MM.1S (cell line): Measurements from ENCODE around the gene KCNK13.
"Not testable (repeated sequence)": the region's sequence is repeated elsewhere in the genome, so short reads cannot be mapped to it uniquely, and the experiment has no call there.

Source experiments
- DNase-seq: peaks from one replicate; pipeline ENCODE4 v3.0.0-alpha.2; 2015
- H2AFZ ChIP-seq: fragments of 300-600 bp; sonication (generic); 2 replicates; pipeline ENCODE4 v1.6.0; 2016; ENCODE audit warnings: antibody characterized with exemption, low read length
- H3F3A ChIP-seq: fragments of 300-600 bp; sonication (generic); 2 replicates; pipeline ENCODE4 v1.6.1; 2016; ENCODE audit warnings: mild to moderate bottlenecking, antibody characterized with exemption, low read length, moderate library complexity, mixed read lengths; ENCODE audit not compliant: insufficient read depth
- H3K27ac ChIP-seq: fragments of 300-600 bp; sonication (generic); 2 replicates; pipeline ENCODE4 v1.5.1; 2016; ENCODE audit warnings: mild to moderate bottlenecking, low read length
- H3K27me3 ChIP-seq: fragments of 300-600 bp; sonication (generic); replicated peaks from 2 replicates; pipeline ENCODE4 v1.6.0; 2016; ENCODE audit warnings: low read length; ENCODE audit not compliant: insufficient read depth
- H3K36me3 ChIP-seq: fragments of 300-600 bp; sonication (generic); replicated peaks from 2 replicates; pipeline ENCODE4 v1.6.1; 2016; ENCODE audit warnings: mild to moderate bottlenecking, low read length, mixed read lengths; ENCODE audit not compliant: insufficient read depth
- H3K4me1 ChIP-seq: fragments of 300-600 bp; sonication (generic); 2 replicates; pipeline ENCODE4 v1.6.1; 2016; ENCODE audit warnings: low read length, mixed read lengths
- H3K4me2 ChIP-seq: fragments of 300-600 bp; sonication (generic); 2 replicates; pipeline ENCODE4 v1.6.0; 2016; ENCODE audit warnings: low read depth, low read length
- H3K4me3 ChIP-seq: fragments of 300-600 bp; sonication (generic); 2 replicates; pipeline ENCODE4 v1.5.1; 2016; ENCODE audit warnings: low read length, mixed read lengths
- H3K79me2 ChIP-seq: fragments of 300-600 bp; sonication (generic); 2 replicates; pipeline ENCODE4 v1.6.1; 2016; ENCODE audit warnings: mixed run types, low read length, mixed read lengths
- H3K9ac ChIP-seq: fragments of 300-600 bp; sonication (generic); 2 replicates; pipeline ENCODE4 v1.6.1; 2016; ENCODE audit warnings: low read length, mixed read lengths
- H3K9me2 ChIP-seq: fragments of 300-600 bp; sonication (generic); replicated peaks from 2 replicates; pipeline ENCODE4 v1.6.1; 2016; ENCODE audit warnings: mild to moderate bottlenecking, low read length, mixed read lengths; ENCODE audit not compliant: insufficient read depth
- H3K9me3 ChIP-seq: fragments of 300-600 bp; sonication (generic); replicated peaks from 2 replicates; pipeline ENCODE4 v1.6.1; 2016; ENCODE audit warnings: mild to moderate bottlenecking, low read length, mixed read lengths; ENCODE audit not compliant: insufficient read depth
- H4K20me1 ChIP-seq: fragments of 300-600 bp; sonication (generic); 2 replicates; pipeline ENCODE4 v1.6.1; 2016; ENCODE audit warnings: mild to moderate bottlenecking, low read length, moderate library complexity, mixed read lengths; ENCODE audit not compliant: insufficient read depth
- CTCF ChIP-seq: fragments of 300-600 bp; sonication (generic); IDR thresholded peaks from 2 replicates; pipeline ENCODE4 v1.5.1; 2016; ENCODE audit warnings: antibody characterized with exemption, low read length, mixed read lengths
- EZH2 ChIP-seq: fragments of 300-600 bp; sonication (generic); optimal IDR thresholded peaks from 2 replicates; pipeline ENCODE3; 2017; ENCODE audit warnings: low read depth, mild to moderate bottlenecking, antibody characterized with exemption, low read length, mixed read lengths
- EZH2phosphoT487 ChIP-seq: fragments of 300-600 bp; sonication (generic); IDR thresholded peaks from 2 replicates; pipeline ENCODE4 v1.6.1; 2018; ENCODE audit warnings: antibody characterized with exemption, low read length

KCNK13 gene

DNA sequence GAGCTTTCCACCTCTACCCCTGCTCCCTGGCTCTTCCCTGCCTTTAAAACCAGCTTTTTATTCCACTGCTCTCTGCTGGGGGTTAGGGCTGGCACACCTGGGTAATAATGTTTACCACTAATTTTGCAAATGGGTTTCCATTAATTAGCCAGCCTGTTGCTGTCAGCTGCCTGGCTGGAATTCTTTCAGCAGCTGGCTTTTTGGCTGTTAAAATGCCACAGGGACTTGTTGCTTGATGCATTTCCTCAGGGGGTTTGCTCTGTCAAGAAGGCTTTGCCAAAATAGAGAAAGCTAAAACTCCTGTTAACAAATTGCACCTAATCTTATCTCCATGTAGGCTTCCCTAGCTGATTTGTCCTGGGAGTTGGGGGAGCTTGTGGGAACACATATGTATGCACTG lies 142.7 kb downstream of the KCNK13 start:
- H3K27ac ChIP-seq = no peak overlapping the region
- no peak overlapping the region for H2AFZ ChIP-seq
- no peaks in the 10 kb centered on the region for H3F3A ChIP-seq
- no peak overlapping the region for H3K4me2 ChIP-seq
- no peak for DNase-seq
- H3K79me2 ChIP-seq = no peaks in the 10 kb centered on the region
- no peaks in the 10 kb centered on the region for H3K36me3 ChIP-seq
- no peaks in the 10 kb centered on the region for H3K9me2 ChIP-seq
- TF ChIP-seq CTCF (no peak), EZH2 (no peak), EZH2phosphoT487 (no peak)
- H4K20me1 ChIP-seq = no peaks in the 10 kb centered on the region
- no peaks in the 10 kb centered on the region for H3K27me3 ChIP-seq
- no peak overlapping the region for H3K9ac ChIP-seq
- no peak overlapping the region for H3K4me3 ChIP-seq
- H3K9me3 ChIP-seq = no peaks in the 10 kb centered on the region
- H3K4me1 ChIP-seq = no peaks in the 10 kb centered on the region

DNA sequence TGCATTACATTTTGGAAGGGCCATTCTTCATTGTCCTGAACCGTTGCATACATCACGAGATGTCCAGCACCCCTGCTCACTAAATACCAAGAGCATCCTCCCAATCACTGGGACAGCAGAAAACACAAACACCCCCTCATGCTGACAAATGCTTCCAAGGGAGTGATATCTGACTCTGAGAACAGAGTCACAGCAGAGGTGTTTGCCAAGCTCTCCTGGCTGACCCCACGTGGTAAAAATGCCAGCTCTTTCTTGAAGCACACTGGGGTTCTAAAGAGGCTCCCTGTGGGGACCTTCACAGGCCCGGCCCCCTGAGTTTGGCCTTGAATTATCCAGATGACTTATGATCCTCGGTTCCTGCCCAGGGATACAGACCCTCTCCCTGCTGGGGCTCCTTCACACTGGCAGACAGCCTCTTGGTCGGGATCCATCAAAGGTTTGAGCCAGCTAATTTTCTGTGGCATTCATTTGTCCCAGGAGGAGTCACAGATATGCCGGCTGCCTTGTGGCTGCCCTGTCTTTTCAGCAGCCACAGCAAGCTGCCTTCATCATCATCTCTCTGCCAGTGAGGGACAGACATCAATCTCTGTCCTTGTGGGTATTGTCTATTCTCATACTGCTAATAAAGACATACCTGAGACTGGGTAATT lies 151.4 kb downstream of the KCNK13 start:
- no peaks in the 10 kb centered on the region for H4K20me1 ChIP-seq
- no peaks in the 10 kb centered on the region for H3F3A ChIP-seq
- no peaks in the 10 kb centered on the region for H3K27me3 ChIP-seq
- no peaks in the 10 kb centered on the region for H3K9me2 ChIP-seq
- no peak for DNase-seq
- no peaks in the 10 kb centered on the region for H3K9me3 ChIP-seq
- no peak overlapping the region for H3K4me3 ChIP-seq
- no peaks in the 10 kb centered on the region for H3K4me1 ChIP-seq
- TF ChIP-seq CTCF (no peak), EZH2 (no peak), EZH2phosphoT487 (no peak)
- H3K4me2 ChIP-seq = no peak overlapping the region
- no peak overlapping the region for H3K9ac ChIP-seq
- H2AFZ ChIP-seq = no peak overlapping the region
- H3K27ac ChIP-seq = no peak overlapping the region
- no peaks in the 10 kb centered on the region for H3K79me2 ChIP-seq
- H3K36me3 ChIP-seq = no peaks in the 10 kb centered on the region

- TF ChIP-seq EZH2phosphoT487 (no peak), CTCF (no peak), EZH2 (no peak)
- Histone ChIP-seq H3K9me2 (no peaks in the 10 kb centered on the region), H3K4me2 (no peak overlapping the region), H3K4me3 (no peak overlapping the region), H3K79me2 (no peaks in the 10 kb centered on the region), H3F3A (no peaks in the 10 kb centered on the region), H3K4me1 (no peaks in the 10 kb centered on the region), H4K20me1 (no peaks in the 10 kb centered on the region), H3K9ac (no peak overlapping the region), H3K27ac (no peak overlapping the region), H3K9me3 (no peaks in the 10 kb centered on the region), H2AFZ (no peak overlapping the region), H3K27me3 (no peaks in the 10 kb centered on the region), H3K36me3 (no peaks in the 10 kb centered on the region)
- no peak for DNase-seq
Observed at GRCh38 chr14:90228478-90228877, 166.7 kb downstream of the KCNK13 start.

- H3K4me1 ChIP-seq, H3K79me2 ChIP-seq, H3K4me2 ChIP-seq, H3K27me3 ChIP-seq, H3F3A ChIP-seq, H2AFZ ChIP-seq, H3K9me3 ChIP-seq, H3K27ac ChIP-seq, DNase-seq, H3K4me3 ChIP-seq, H3K9ac ChIP-seq, H3K9me2 ChIP-seq, H3K36me3 ChIP-seq, H4K20me1 ChIP-seq: not testable (repeated sequence)
Observed at GRCh38 chr14:90229942-90230341, 168.1 kb downstream of the KCNK13 start.
